ENCODE results near the gene PCDHB6. TPM values are rescaled to one million over a fixed set of nuclear protein-coding genes. Genes with fewer than 3 reads are reported as not detected.
"Not testable (repeated sequence)": the region's sequence is repeated elsewhere in the genome, so short reads cannot be mapped to it uniquely, and the experiment has no call there.

The PCDHB6 gene
- total and polyA plus RNA-seq, 2 of the 13 experiments (the other 11 are each of a cell fraction or from before 2014, with no cell fraction given), result 0.01 to 0.04 TPM

DNA sequence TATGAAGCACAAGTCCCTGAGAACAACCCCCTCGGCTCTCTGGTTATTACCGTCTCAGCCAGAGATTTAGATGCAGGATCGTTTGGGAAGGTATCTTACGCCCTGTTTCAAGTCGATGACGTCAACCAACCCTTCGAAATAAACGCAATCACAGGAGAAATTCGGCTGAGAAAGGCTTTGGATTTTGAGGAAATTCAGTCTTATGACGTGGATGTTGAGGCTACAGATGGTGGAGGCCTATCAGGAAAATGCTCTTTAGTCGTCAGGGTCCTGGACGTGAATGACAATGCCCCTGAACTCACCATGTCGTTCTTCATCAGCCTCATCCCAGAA is 1.1 kb downstream of the PCDHB6 start:
- no peak for ATAC-seq
- intact Hi-C loops (cut with micrococcal nuclease; ENCODE audit: unreplicated experiment), result loop anchor here (2.0 kb wide), 1 partner anchor 66 kb away; no protein-coding TSS in a partner anchor

DNA sequence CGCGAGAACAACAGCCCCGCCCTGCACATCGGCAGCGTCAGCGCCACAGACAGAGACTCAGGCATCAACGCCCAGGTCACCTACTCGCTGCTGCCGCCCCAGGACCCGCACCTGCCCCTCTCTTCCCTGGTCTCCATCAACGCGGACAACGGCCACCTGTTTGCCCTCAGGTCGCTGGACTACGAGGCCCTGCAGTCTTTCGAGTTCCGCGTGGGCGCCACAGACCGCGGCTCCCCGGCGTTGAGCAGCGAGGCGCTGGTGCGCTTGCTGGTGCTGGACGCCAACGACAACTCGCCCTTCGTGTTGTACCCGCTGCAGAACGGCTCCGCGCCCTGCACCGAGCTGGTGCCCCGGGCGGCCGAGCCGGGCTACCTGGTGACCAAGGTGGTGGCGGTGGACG is 1.8 kb downstream of the PCDHB6 start:
- CTCF ChIA-PET (ENCODE audit: low intra/inter-chr PET ratio, low total read pairs); POLR2A ChIA-PET; H3K9me3 ChIP-seq (ENCODE audit: low read length): not testable (repeated sequence)

More for the DNA sequence above, 1.1 kb downstream of the PCDHB6 start:
- Histone ChIP-seq H3K79me2 (ENCODE audit: insufficient read depth, low read length) (no peaks in the 10 kb centered on the region), H2AFZ (ENCODE audit: low read length) (peak overlapping the region; percentile 28), H3K36me3 (replicated peaks in 1 of 2; ENCODE audit: control insufficient read depth in 1 of 2, insufficient read depth in 2 of 2, low read length in 2 of 2) (no peaks in the 10 kb centered on the region), H3K9ac (ENCODE audit: insufficient read depth, low read depth, low read length) (no peak overlapping the region), H3K4me3 (replicated peaks in 1 of 3; ENCODE audit: insufficient read depth in 1 of 3, low read depth in 2 of 3, low read length in 3 of 3) (peak overlapping the region in 1 of 3 experiments; percentile 47; a peak in 1 of 6 replicates), H3K9me3 (ENCODE audit: low read length) (no peaks in the 10 kb centered on the region), H3K27ac (ENCODE audit: extremely low read length, insufficient read depth, low read length) (no peak overlapping the region), H3K27me3 (ENCODE audit: control insufficient read depth in 1 of 2, insufficient read depth in 2 of 2, low read length in 2 of 2) (peaks cover 0 to 10% of the 10 kb centered on the region in 2 experiments; a peak in 1 of 5 replicates), H3K4me1 (ENCODE audit: insufficient read depth, low read length) (peaks cover 7% of the 10 kb centered on the region; the same call in 1 of the 2 replicates), H3K4me2 (ENCODE audit: low read depth, low read length) (peak overlapping the region; percentile 67), H4K20me1 (ENCODE audit: insufficient read depth, low read length) (no peaks in the 10 kb centered on the region)
- peak; percentile 89 for TF ChIP-seq ATF7 (IDR thresholded peaks at IDR 0.05)
- TF ChIP-seq ATF7 (CRISPR knock-in tag; IDR thresholded peaks at IDR 0.05), result no peak
- TF ChIP-seq, protein P1, sequence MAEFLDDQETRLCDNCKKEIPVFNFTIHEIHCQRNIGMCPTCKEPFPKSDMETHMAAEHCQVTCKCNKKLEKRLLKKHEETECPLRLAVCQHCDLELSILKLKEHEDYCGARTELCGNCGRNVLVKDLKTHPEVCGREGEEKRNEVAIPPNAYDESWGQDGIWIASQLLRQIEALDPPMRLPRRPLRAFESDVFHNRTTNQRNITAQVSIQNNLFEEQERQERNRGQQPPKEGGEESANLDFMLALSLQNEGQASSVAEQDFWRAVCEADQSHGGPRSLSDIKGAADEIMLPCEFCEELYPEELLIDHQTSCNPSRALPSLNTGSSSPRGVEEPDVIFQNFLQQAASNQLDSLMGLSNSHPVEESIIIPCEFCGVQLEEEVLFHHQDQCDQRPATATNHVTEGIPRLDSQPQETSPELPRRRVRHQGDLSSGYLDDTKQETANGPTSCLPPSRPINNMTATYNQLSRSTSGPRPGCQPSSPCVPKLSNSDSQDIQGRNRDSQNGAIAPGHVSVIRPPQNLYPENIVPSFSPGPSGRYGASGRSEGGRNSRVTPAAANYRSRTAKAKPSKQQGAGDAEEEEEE (CRISPR knock-in tag; IDR thresholded peaks at IDR 0.05; ENCODE audit: borderline replicate concordance), result no peak
- TF ChIP-seq CREB1 (IDR thresholded peaks at IDR 0.05), result peak; percentile 88
- TF ChIP-seq CREB1 (CRISPR knock-in tag; IDR thresholded peaks at IDR 0.05), result no peak
- TF ChIP-seq, protein P2, sequence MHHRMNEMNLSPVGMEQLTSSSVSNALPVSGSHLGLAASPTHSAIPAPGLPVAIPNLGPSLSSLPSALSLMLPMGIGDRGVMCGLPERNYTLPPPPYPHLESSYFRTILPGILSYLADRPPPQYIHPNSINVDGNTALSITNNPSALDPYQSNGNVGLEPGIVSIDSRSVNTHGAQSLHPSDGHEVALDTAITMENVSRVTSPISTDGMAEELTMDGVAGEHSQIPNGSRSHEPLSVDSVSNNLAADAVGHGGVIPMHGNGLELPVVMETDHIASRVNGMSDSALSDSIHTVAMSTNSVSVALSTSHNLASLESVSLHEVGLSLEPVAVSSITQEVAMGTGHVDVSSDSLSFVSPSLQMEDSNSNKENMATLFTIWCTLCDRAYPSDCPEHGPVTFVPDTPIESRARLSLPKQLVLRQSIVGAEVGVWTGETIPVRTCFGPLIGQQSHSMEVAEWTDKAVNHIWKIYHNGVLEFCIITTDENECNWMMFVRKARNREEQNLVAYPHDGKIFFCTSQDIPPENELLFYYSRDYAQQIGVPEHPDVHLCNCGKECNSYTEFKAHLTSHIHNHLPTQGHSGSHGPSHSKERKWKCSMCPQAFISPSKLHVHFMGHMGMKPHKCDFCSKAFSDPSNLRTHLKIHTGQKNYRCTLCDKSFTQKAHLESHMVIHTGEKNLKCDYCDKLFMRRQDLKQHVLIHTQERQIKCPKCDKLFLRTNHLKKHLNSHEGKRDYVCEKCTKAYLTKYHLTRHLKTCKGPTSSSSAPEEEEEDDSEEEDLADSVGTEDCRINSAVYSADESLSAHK (CRISPR knock-in tag; IDR thresholded peaks at IDR 0.05; ENCODE audit: borderline replicate concordance), result no peak
- in situ Hi-C loops (cut with HindIII; ENCODE audit: extremely low pct_ligation_motif_present, low pct_unique_long_range_greater_than_20kb), result no loop called here
- ChIA-PET CTCF (ENCODE audit: low intra/inter-chr PET ratio, low total read pairs) (no interaction called here), POLR2A (no interaction called here)
- WGBS (ENCODE audit: low lambda C conversion rate), result 47% methylated on average over 13 of the region's 13 CpGs
- BruUV-seq (replicated peaks), result no TSS peak
- DNase-seq (ENCODE audit: low spot score) (no peak), FAIRE-seq (no peak)

DNA sequence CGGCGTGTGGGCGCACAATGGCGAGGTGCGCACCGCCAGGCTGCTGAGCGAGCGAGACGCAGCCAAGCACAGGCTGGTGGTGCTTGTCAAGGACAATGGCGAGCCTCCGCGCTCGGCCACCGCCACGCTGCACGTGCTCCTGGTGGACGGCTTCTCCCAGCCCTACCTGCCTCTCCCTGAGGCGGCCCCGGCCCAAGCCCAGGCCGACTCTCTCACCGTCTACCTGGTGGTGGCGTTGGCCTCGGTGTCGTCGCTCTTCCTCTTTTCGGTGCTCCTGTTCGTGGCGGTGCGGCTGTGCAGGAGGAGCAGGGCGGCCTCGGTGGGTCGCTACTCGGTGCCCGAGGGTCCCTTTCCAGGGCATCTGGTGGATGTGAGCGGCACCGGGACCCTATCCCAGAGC is 2.2 kb downstream of the PCDHB6 start:
- H3K27me3 ChIP-seq (ENCODE audit: control insufficient read depth in 1 of 2, insufficient read depth in 2 of 2, low read length in 2 of 2), result peaks cover 2 to 15% of the 10 kb centered on the region in 2 experiments; a peak in 2 of 5 replicates
- H4K20me1 ChIP-seq (ENCODE audit: insufficient read depth, low read length); FAIRE-seq; H3K4me1 ChIP-seq (ENCODE audit: insufficient read depth, low read length); H3K9me3 ChIP-seq (ENCODE audit: low read length); DNase-seq (ENCODE audit: low spot score); H3K79me2 ChIP-seq (ENCODE audit: insufficient read depth, low read length); BruUV-seq (replicated peaks); intact Hi-C loops (cut with micrococcal nuclease; ENCODE audit: unreplicated experiment); H3K27ac ChIP-seq (ENCODE audit: extremely low read length, insufficient read depth, low read length); H3K36me3 ChIP-seq (replicated peaks in 1 of 2; ENCODE audit: control insufficient read depth in 1 of 2, insufficient read depth in 2 of 2, low read length in 2 of 2); ATAC-seq; H3K4me2 ChIP-seq (ENCODE audit: low read depth, low read length); CTCF ChIA-PET (ENCODE audit: low intra/inter-chr PET ratio, low total read pairs); H3K9ac ChIP-seq (ENCODE audit: insufficient read depth, low read depth, low read length); in situ Hi-C loops (cut with HindIII; ENCODE audit: extremely low pct_ligation_motif_present, low pct_unique_long_range_greater_than_20kb); POLR2A ChIA-PET; H3K4me3 ChIP-seq (replicated peaks in 1 of 3; ENCODE audit: insufficient read depth in 1 of 3, low read depth in 2 of 3, low read length in 3 of 3); H2AFZ ChIP-seq (ENCODE audit: low read length): not testable (repeated sequence)
- WGBS (ENCODE audit: low lambda C conversion rate), result 75% methylated on average over 19 of the region's 36 CpGs

More for the DNA sequence above, 1.8 kb downstream of the PCDHB6 start:
- H3K79me2 ChIP-seq (ENCODE audit: insufficient read depth, low read length); H3K36me3 ChIP-seq (replicated peaks in 1 of 2; ENCODE audit: control insufficient read depth in 1 of 2, insufficient read depth in 2 of 2, low read length in 2 of 2); H4K20me1 ChIP-seq (ENCODE audit: insufficient read depth, low read length); H3K9ac ChIP-seq (ENCODE audit: insufficient read depth, low read depth, low read length); FAIRE-seq; in situ Hi-C loops (cut with HindIII; ENCODE audit: extremely low pct_ligation_motif_present, low pct_unique_long_range_greater_than_20kb); H3K4me1 ChIP-seq (ENCODE audit: insufficient read depth, low read length); H3K4me3 ChIP-seq (replicated peaks in 1 of 3; ENCODE audit: insufficient read depth in 1 of 3, low read depth in 2 of 3, low read length in 3 of 3); ATAC-seq; BruUV-seq (replicated peaks); DNase-seq (ENCODE audit: low spot score); H3K27ac ChIP-seq (ENCODE audit: extremely low read length, insufficient read depth, low read length); H2AFZ ChIP-seq (ENCODE audit: low read length); H3K4me2 ChIP-seq (ENCODE audit: low read depth, low read length): not testable (repeated sequence)
- WGBS (ENCODE audit: low lambda C conversion rate), result 93% methylated on average over 6 of the region's 41 CpGs
- intact Hi-C loops (cut with micrococcal nuclease; ENCODE audit: unreplicated experiment), result loop anchor here (2.0 kb wide), 1 partner anchor 67 kb away; no protein-coding TSS in a partner anchor
- H3K27me3 ChIP-seq (ENCODE audit: control insufficient read depth in 1 of 2, insufficient read depth in 2 of 2, low read length in 2 of 2), result peaks cover 2 to 15% of the 10 kb centered on the region in 2 experiments; a peak in 2 of 5 replicates
